ENCODE results near the gene FSTL3.

- TF ChIP-seq, protein P1, sequence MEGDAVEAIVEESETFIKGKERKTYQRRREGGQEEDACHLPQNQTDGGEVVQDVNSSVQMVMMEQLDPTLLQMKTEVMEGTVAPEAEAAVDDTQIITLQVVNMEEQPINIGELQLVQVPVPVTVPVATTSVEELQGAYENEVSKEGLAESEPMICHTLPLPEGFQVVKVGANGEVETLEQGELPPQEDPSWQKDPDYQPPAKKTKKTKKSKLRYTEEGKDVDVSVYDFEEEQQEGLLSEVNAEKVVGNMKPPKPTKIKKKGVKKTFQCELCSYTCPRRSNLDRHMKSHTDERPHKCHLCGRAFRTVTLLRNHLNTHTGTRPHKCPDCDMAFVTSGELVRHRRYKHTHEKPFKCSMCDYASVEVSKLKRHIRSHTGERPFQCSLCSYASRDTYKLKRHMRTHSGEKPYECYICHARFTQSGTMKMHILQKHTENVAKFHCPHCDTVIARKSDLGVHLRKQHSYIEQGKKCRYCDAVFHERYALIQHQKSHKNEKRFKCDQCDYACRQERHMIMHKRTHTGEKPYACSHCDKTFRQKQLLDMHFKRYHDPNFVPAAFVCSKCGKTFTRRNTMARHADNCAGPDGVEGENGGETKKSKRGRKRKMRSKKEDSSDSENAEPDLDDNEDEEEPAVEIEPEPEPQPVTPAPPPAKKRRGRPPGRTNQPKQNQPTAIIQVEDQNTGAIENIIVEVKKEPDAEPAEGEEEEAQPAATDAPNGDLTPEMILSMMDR (conservative IDR thresholded peaks at IDR 0.05; ENCODE audit: low read length) = no peak
- TF ChIP-seq EZH2phosphoT487 (IDR thresholded peaks at IDR 0.05; ENCODE audit: borderline replicate concordance, low read depth, low read length) = no peak
Observed at GRCh38 chr19:634975-635652, 41.1 kb upstream of the FSTL3 start.

All from OCI-LY7 (cell line).